K562 (cell line): Measurements from ENCODE around the gene SLC29A2. TPM values are rescaled to one million over a fixed set of nuclear protein-coding genes. Genes with fewer than 3 reads are reported as not detected.

Experiments used
- ATAC-seq: fragments of 200-7000 bp; cut with Tn5 transposase; 3 replicates; pipeline ENCODE4 v1.9.1; 2020; ENCODE audit warnings: moderate library complexity
- BruUV-seq: library from RNA; stranded (reverse); fragments of 400-500 nt; replicated peaks from 2 replicates; lab custom pipeline; 2021; lab: Mats Ljungman, UMichigan
- CTCF ChIA-PET: fragments of 300-600 bp; formaldehyde crosslinking; extraction: SDS; loops from one replicate; lab custom pipeline; 2021; ENCODE audit warnings: low intra/inter-chr PET ratio; lab: Yijun Ruan, JAX
- POLR2A ChIA-PET: fragments of 300-600, 350-650 bp; sonication (Branson Sonifier 250); formaldehyde crosslinking; extraction: SDS; loops from one replicate; lab custom pipeline; 2021; ENCODE audit warnings: antibody characterized with exemption, inconsistent platforms; lab: Yijun Ruan, JAX
- DNase-seq, 4 experiments: peaks; one replicate each; pipeline versions ENCODE4 v3.0.0 to v3.0.0-alpha.2; 2011 to 2018; ENCODE audit warnings: low spot score in 3 of 4, mixed read lengths in 3 of 4; ENCODE audit errors: extremely low read depth in 1 of 4
- FAIRE-seq: peaks from 2 replicates; lab custom pipeline; 2011; peaks lifted over from hg19 to GRCh38; lab: Jason Lieb, UNC
- H2AFZ ChIP-seq: 2 replicates; pipeline ENCODE4 v1.6.0; 2011; ENCODE audit warnings: low read depth, low read length, control low read depth, inconsistent platforms
- H3K27ac ChIP-seq: fragments of 200-600 bp; 3 replicates; pipeline ENCODE4 v1.8.0; 2011; ENCODE audit warnings: low read depth, mild to moderate bottlenecking, control low read depth, inconsistent platforms, low read length, moderate library complexity, mixed read lengths; ENCODE audit errors: extremely low read depth
- H3K27me3 ChIP-seq, 2 experiments: fragments of 300-600 bp in 1 of 2; 2 replicates in 1 of 2; 3 replicates in 1 of 2; pipeline versions ENCODE4 v1.6.0 to v1.8.0; 2011; ENCODE audit warnings: inconsistent platforms in 2 of 2, low read length in 2 of 2, mild to moderate bottlenecking in 1 of 2, mixed read lengths in 1 of 2, moderate library complexity in 1 of 2; ENCODE audit not compliant: control insufficient read depth in 2 of 2, insufficient read depth in 2 of 2
- H3K36me3 ChIP-seq: fragments of 300-600 bp; 3 replicates; pipeline ENCODE4 v1.8.0; 2011; ENCODE audit warnings: mild to moderate bottlenecking, low read length, inconsistent platforms; ENCODE audit not compliant: control insufficient read depth, insufficient read depth
- H3K4me1 ChIP-seq, 2 experiments: fragments of 200-600 bp in 1 of 2; replicated peaks in 1 of 2; 2 replicates in 1 of 2; 3 replicates in 1 of 2; pipeline versions ENCODE4 v1.5.1 to v1.8.0; 2011; ENCODE audit warnings: inconsistent platforms in 2 of 2, low read length in 2 of 2, mild to moderate bottlenecking in 1 of 2, mixed read lengths in 1 of 2, moderate library complexity in 1 of 2; ENCODE audit not compliant: control insufficient read depth in 2 of 2, insufficient read depth in 2 of 2
- H3K4me2 ChIP-seq: 2 replicates; pipeline ENCODE4 v1.6.1; 2011; ENCODE audit warnings: low read length, control low read depth, inconsistent platforms, mixed read lengths; ENCODE audit not compliant: insufficient read depth
- H3K4me3 ChIP-seq: fragments of 200-600 bp; sonication (generic), shearing (Covaris generic); 2 replicates; pipeline ENCODE4 v1.5.1; 2016; ENCODE audit warnings: control low read depth, inconsistent platforms
- H3K79me2 ChIP-seq: fragments of 200-600 bp; 3 replicates; pipeline ENCODE4 v1.8.0; 2011; ENCODE audit warnings: low read length, inconsistent platforms; ENCODE audit not compliant: control insufficient read depth, insufficient read depth
- H3K9ac ChIP-seq, 2 experiments: 2 replicates each; pipeline versions ENCODE4 v1.6.0 to v1.6.1; 2011; ENCODE audit warnings: low read depth in 2 of 2, low read length in 2 of 2, control low read depth in 1 of 2, inconsistent platforms in 1 of 2, mild to moderate bottlenecking in 1 of 2, mixed read lengths in 1 of 2; ENCODE audit not compliant: insufficient read depth in 1 of 2
- H3K9me1 ChIP-seq: one replicate; pipeline ENCODE4 v1.6.0; 2011; ENCODE audit warnings: inconsistent platforms, mild to moderate bottlenecking, low read length, moderate library complexity; ENCODE audit not compliant: control insufficient read depth, insufficient read depth
- H3K9me3 ChIP-seq: replicated peaks from 2 replicates; pipeline ENCODE4 v1.5.1; 2011; ENCODE audit warnings: low read depth, low read length, inconsistent platforms; ENCODE audit not compliant: control insufficient read depth, insufficient read depth
- H4K20me1 ChIP-seq: replicated peaks from 2 replicates; pipeline ENCODE4 v1.6.1; 2011; ENCODE audit warnings: low read length, inconsistent platforms, mixed read lengths; ENCODE audit not compliant: control insufficient read depth, insufficient read depth
- EP300 ChIP-seq: IDR thresholded peaks from 2 replicates; pipeline ENCODE4 v1.6.1; 2012; ENCODE audit warnings: low read length, improper control_type of control experiment
- GABPB1 ChIP-seq: sonication (generic); formaldehyde crosslinking; IDR thresholded peaks from 2 replicates; pipeline ENCODE4 v1.8.0; 2022; ENCODE audit warnings: mild to moderate bottlenecking, missing genetic modification reagents
- HNRNPL ChIP-seq: fragments of 200-400 bp; formaldehyde crosslinking; IDR thresholded peaks from 2 replicates; pipeline ENCODE4 v1.6.1; 2017; ENCODE audit warnings: low read depth, mild to moderate bottlenecking, low read length
- MYNN ChIP-seq, 2 experiments: sonication (generic); formaldehyde crosslinking in 1 of 2; IDR thresholded peaks; 2 replicates each; pipeline versions ENCODE4 v1.5.0 to v1.6.1; 2016 to 2020; ENCODE audit warnings: antibody characterized with exemption in 1 of 2, missing genetic modification reagents in 1 of 2
- ZNF143 ChIP-seq: sonication (generic); formaldehyde crosslinking; IDR thresholded peaks from 2 replicates; pipeline ENCODE4 v1.9.0; 2022; ENCODE audit warnings: mild to moderate bottlenecking, missing genetic modification reagents
- ZNF780A ChIP-seq: fragments of 250-450 bp; sonication (Bioruptor Pico); IDR thresholded peaks from 2 replicates; pipeline ENCODE4 v1.5.0; 2021; ENCODE audit warnings: mild to moderate bottlenecking
- WGBS: fragments of 100-300 bp; shearing (Covaris generic); methylation state at CpG from one replicate; pipeline ENCODE4 v1.1.6; 2016; ENCODE audit warnings: low coverage, mixed read lengths; ENCODE audit not compliant: insufficient coverage; ENCODE audit errors: missing lambda C conversion rate; 5-methylcytosine and 5-hydroxymethylcytosine counted together
- in situ Hi-C: fragments of 300-500 bp; cut with MboI; formaldehyde crosslinking; loops from 4 replicates; pipeline ENCODE4 v1.15.0; 2018; ENCODE audit warnings: inconsistent platforms, mixed read lengths
- intact Hi-C: fragments of 100-400 bp; cut with micrococcal nuclease; formaldehyde crosslinking; loops from 2 replicates; pipeline ENCODE4 v1.14.2; 2022
- polyA plus RNA-seq, 8 experiments: library from polyadenylated mRNA; depleted of rRNA in 4 of 8; stranded (reverse) in 5 of 8; unstranded in 3 of 8; fragments of >200 nt; fragmentation: Nextera tagmentation in 2 of 8; fragmentation: Illumina TruSeq in 1 of 8; extraction: Ambion mirVana in 2 of 8; extraction: Trizol in 1 of 8; gene quantifications; 2 replicates each; pipeline versions ENCODE4 v1.2.1 to v1.2.3, GENCODE V29; 2011 to 2014; ENCODE audit warnings: inconsistent platforms in 1 of 8, missing spikeins in 1 of 8
- total RNA-seq, 7 experiments: library from RNA; depleted of rRNA in 6 of 7; stranded (reverse); fragments of >200 nt in 6 of 7; fragmentation: Illumina TruSeq in 2 of 7; extraction: Trizol in 2 of 7; gene quantifications; 2 replicates each; pipeline versions ENCODE4 v1.2.1 to v1.2.3, GENCODE V29; 2011 to 2021; ENCODE audit warnings: low replicate concordance in 1 of 7
- TF ChIP-seq, protein P1 (sequence below): IDR thresholded peaks from 2 replicates; pipeline ENCODE4 v1.6.1; 2016; ENCODE audit warnings: missing genetic modification characterization, missing compliant biosample characterization
- TF ChIP-seq, protein P2 (sequence below): fragments of 450-650 bp; formaldehyde crosslinking; IDR thresholded peaks from 2 replicates; pipeline ENCODE4 v1.4.0; 2020; ENCODE audit warnings: mild to moderate bottlenecking, moderate library complexity
- TF ChIP-seq, protein P3 (sequence below): fragments of 450-650 bp; IDR thresholded peaks from 2 replicates; pipeline ENCODE4 v1.6.1; 2018; ENCODE audit not compliant: partially characterized antibody

SLC29A2 gene
- total and polyA plus RNA-seq, 9 of the 15 experiments (the other 6 are each of a cell fraction or from before 2014, with no cell fraction given): 2.4 to 48.6 (median 14.2) TPM

DNA sequence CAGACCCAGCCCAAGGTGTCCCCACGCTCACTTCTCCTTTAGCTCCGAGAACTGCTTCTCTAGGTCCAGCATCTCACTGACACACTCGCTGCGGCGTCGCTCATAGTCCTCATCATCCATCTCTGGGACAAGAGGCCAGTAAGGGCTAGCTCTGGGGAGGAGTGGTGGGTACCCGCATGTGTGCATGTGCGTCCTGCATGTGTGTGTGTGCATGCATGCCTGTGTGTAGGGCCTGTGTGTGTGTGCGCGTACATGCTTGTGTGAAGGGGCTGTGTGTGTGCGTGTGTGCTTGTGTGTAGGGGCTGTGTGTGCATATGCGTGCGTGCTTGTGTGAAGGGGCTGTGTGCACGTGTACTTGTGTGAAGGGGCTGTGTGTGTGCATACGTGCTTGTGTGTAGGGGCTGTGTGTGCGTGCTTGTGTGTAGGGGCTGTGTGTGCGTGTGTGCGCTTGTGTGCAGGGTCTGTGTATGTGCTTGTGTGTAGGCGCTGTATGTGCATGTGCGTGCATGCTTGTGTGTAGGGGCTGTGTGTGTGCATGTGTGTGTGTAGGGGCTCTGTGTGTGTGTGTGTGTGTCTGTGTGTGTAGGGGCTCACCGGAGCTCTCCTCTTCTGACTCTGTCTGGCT, 29.9 kb downstream of the SLC29A2 start:
- no peak overlapping the region for H3K27ac ChIP-seq
- H3K9me3 ChIP-seq: no peaks in the 10 kb centered on the region
- H3K36me3 ChIP-seq: peaks cover 61% of the 10 kb centered on the region; the same call in 2 of the 3 replicates
- no peak overlapping the region; a peak in 1 of 4 replicates for H3K9ac ChIP-seq
- H3K79me2 ChIP-seq: peaks cover 18% of the 10 kb centered on the region
- no peak overlapping the region for H2AFZ ChIP-seq
- POLR2A ChIA-PET: interaction anchor here (0.6 to 1.7 kb wide), 3 partner anchors 8 to 23 kb away, joined by 3 to 6 read pairs (median 4); no protein-coding TSS in a partner anchor
- ATAC-seq: no peak
- CTCF ChIA-PET: no interaction called here
- H3K4me2 ChIP-seq: no peak overlapping the region
- H3K27me3 ChIP-seq: no peaks in the 10 kb centered on the region
- H3K4me1 ChIP-seq: peaks cover 16 to 30% of the 10 kb centered on the region in 2 experiments
- in situ Hi-C loops: no loop called here
- no peak for FAIRE-seq
- no peaks in the 10 kb centered on the region for H3K9me1 ChIP-seq
- no peak for DNase-seq
- BruUV-seq: no TSS peak
- H3K4me3 ChIP-seq: no peak overlapping the region
- WGBS: 94% methylated on average over 20 of the region's 21 CpGs
- H4K20me1 ChIP-seq: peaks cover 3% of the 10 kb centered on the region; the same call in 1 of the 2 replicates
- TF ChIP-seq HNRNPL: no peak
- TF ChIP-seq, protein P1, sequence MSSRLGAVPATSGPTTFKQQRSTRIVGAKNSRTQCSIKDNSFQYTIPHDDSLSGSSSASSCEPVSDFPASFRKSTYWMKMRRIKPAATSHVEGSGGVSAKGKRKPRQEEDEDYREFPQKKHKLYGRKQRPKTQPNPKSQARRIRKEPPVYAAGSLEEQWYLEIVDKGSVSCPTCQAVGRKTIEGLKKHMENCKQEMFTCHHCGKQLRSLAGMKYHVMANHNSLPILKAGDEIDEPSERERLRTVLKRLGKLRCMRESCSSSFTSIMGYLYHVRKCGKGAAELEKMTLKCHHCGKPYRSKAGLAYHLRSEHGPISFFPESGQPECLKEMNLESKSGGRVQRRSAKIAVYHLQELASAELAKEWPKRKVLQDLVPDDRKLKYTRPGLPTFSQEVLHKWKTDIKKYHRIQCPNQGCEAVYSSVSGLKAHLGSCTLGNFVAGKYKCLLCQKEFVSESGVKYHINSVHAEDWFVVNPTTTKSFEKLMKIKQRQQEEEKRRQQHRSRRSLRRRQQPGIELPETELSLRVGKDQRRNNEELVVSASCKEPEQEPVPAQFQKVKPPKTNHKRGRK: no peak
- TF ChIP-seq, protein P2, sequence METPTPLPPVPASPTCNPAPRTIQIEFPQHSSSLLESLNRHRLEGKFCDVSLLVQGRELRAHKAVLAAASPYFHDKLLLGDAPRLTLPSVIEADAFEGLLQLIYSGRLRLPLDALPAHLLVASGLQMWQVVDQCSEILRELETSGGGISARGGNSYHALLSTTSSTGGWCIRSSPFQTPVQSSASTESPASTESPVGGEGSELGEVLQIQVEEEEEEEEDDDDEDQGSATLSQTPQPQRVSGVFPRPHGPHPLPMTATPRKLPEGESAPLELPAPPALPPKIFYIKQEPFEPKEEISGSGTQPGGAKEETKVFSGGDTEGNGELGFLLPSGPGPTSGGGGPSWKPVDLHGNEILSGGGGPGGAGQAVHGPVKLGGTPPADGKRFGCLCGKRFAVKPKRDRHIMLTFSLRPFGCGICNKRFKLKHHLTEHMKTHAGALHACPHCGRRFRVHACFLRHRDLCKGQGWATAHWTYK: no peak
- TF ChIP-seq, protein P3, sequence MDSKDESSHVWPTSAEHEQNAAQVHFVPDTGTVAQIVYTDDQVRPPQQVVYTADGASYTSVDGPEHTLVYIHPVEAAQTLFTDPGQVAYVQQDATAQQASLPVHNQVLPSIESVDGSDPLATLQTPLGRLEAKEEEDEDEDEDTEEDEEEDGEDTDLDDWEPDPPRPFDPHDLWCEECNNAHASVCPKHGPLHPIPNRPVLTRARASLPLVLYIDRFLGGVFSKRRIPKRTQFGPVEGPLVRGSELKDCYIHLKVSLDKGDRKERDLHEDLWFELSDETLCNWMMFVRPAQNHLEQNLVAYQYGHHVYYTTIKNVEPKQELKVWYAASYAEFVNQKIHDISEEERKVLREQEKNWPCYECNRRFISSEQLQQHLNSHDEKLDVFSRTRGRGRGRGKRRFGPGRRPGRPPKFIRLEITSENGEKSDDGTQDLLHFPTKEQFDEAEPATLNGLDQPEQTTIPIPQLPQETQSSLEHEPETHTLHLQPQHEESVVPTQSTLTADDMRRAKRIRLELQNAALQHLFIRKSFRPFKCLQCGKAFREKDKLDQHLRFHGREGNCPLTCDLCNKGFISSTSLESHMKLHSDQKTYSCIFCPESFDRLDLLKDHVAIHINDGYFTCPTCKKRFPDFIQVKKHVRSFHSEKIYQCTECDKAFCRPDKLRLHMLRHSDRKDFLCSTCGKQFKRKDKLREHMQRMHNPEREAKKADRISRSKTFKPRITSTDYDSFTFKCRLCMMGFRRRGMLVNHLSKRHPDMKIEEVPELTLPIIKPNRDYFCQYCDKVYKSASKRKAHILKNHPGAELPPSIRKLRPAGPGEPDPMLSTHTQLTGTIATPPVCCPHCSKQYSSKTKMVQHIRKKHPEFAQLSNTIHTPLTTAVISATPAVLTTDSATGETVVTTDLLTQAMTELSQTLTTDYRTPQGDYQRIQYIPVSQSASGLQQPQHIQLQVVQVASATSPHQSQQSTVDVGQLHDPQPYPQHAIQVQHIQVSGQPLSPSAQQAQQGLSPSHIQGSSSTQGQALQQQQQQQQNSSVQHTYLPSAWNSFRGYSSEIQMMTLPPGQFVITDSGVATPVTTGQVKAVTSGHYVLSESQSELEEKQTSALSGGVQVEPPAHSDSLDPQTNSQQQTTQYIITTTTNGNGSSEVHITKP: no peak
- TF ChIP-seq MYNN (IDR thresholded peaks at IDR 0.05): no peak
- TF ChIP-seq MYNN (CRISPR knock-in tag; IDR thresholded peaks at IDR 0.05): no peak
- no peak for TF ChIP-seq EP300
- no peak for TF ChIP-seq ZNF780A (CRISPR knock-in tag)
- no peak for TF ChIP-seq GABPB1 (CRISPR knock-in tag)
- no peak for TF ChIP-seq ZNF143 (CRISPR knock-in tag)
- TF ChIP-seq, all 486 proteins: peak for 0
- intact Hi-C loops: no loop called here
